ENCODE results near the gene RSKR.

DNA sequence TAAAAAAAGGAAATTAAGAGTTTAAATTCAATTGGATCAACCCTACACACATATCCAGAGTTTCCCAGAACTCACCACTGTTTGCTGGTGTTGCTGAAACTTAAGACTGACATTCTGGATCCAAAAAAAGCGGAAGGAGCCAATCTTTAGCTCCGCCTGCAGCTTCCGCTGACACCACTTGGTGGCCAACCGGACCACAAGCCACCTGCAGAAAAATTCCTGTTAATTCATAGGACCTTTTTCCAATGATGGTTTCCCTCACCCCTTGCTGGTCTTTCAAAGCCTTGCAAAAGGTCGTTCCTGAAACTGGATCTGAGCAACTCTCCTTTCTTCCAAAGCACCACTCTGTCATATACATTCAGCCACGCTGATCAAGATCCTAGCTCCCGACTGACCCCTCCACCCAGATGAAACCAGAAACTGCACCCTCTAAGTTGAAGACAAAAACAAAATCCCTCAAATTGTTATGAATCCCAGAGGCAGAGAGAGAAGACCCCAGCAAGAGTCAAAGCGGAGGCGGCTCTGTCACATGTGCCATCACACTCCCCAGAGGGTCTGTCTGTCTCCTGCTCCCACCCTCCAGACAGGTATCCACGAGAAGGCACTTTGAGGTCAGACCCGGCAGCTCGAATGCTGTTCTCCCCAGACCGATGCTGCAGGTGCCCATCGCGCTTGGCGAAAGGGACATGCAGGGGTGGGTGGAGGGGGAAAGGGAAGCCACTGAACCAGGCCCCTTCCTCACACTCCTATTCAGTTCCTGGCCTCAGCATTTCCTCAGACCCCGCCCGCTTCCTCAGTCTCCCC is 30.2 kb upstream of the RSKR start:
- TF ChIP-seq POLR2A (IDR thresholded peaks at IDR 0.05; ENCODE audit: low read length) (no peak), GATA1 (IDR thresholded peaks at IDR 0.05; ENCODE audit: low read depth, low read length) (no peak)
